ENCODE results near the gene RNASET2. TPM values are rescaled to one million over a fixed set of nuclear protein-coding genes. Genes with fewer than 3 reads are reported as not detected.
"Not testable (repeated sequence)": the region's sequence is repeated elsewhere in the genome, so short reads cannot be mapped to it uniquely, and the experiment has no call there.

RNASET2 gene
- total and polyA plus RNA-seq, 2 donors from 2014 or later: 50.7 to 69.0 TPM

DNA sequence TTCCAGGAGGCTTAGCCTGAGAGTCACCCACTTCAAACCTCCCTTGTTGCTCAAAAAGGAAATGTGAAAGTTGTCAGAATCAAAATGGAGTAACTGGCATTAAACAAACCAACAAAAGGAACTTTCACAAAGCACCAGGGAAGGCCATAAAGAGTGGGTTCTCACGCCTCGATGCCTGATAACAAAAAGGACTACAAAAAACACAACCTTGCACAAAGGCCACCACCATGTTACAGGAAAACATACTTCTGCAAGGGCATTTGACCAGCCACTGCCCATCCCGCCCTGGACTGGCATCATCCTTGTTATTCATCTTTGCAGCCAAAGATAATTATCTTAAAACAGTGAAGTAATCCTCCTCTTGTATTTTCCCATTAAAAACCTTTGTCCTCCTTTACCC lies 34.8 kb downstream of the RNASET2 start:
- Histone ChIP-seq H3K4me1 (ENCODE audit: control insufficient read depth in 2 of 3, insufficient read depth in 2 of 3, low read depth in 1 of 3, low read length in 3 of 3) (no peaks in the 10 kb centered on the region), H3K9ac (ENCODE audit: low read length in 3 of 3) (no peak overlapping the region), H3K27ac (ENCODE audit: low read depth in 2 of 2, low read length in 2 of 2) (no peak overlapping the region), H3K4me3 (ENCODE audit: low read length in 3 of 3) (no peak overlapping the region), H3K36me3 (ENCODE audit: control insufficient read depth in 2 of 3, insufficient read depth in 3 of 3, low read length in 3 of 3) (no peaks in the 10 kb centered on the region), H3K27me3 (ENCODE audit: control insufficient read depth, insufficient read depth, low read length) (no peaks in the 10 kb centered on the region), H3K9me3 (ENCODE audit: control insufficient read depth in 2 of 3, insufficient read depth in 1 of 3, low read length in 3 of 3) (peaks cover 2 to 3% (median 2%) of the 10 kb centered on the region in 3 donors)
- DNase-seq (no peak), FAIRE-seq (no peak)
- intact Hi-C loops (cut with DNase I): no loop called here
- TF ChIP-seq, protein P1, sequence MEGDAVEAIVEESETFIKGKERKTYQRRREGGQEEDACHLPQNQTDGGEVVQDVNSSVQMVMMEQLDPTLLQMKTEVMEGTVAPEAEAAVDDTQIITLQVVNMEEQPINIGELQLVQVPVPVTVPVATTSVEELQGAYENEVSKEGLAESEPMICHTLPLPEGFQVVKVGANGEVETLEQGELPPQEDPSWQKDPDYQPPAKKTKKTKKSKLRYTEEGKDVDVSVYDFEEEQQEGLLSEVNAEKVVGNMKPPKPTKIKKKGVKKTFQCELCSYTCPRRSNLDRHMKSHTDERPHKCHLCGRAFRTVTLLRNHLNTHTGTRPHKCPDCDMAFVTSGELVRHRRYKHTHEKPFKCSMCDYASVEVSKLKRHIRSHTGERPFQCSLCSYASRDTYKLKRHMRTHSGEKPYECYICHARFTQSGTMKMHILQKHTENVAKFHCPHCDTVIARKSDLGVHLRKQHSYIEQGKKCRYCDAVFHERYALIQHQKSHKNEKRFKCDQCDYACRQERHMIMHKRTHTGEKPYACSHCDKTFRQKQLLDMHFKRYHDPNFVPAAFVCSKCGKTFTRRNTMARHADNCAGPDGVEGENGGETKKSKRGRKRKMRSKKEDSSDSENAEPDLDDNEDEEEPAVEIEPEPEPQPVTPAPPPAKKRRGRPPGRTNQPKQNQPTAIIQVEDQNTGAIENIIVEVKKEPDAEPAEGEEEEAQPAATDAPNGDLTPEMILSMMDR (IDR thresholded peaks at IDR 0.05; ENCODE audit: borderline replicate concordance, extremely low read depth, insufficient read depth): no peak

DNA sequence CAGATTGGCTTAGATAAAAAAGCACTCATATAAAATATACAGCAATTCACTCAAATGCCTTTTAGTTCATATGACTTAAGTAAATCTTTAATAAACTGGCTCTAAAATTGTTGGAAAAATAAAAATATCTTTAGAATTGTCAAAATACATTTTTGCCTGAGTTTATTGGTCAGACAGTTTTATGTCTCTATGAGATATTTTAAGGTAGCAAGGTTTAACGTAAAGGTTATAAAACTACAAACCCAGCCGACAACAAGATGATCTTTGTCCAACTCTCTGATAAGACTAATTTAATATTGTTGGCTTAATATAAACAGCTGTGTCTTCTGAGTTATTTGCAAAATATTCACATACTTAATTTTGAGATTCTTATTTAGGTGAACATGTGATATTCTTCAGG lies 39.5 kb downstream of the RNASET2 start:
- no peak for FAIRE-seq
- TF ChIP-seq, protein P1 (IDR thresholded peaks at IDR 0.05; ENCODE audit: borderline replicate concordance, extremely low read depth, insufficient read depth): no peak
- intact Hi-C loops (cut with DNase I): no loop called here

DNA sequence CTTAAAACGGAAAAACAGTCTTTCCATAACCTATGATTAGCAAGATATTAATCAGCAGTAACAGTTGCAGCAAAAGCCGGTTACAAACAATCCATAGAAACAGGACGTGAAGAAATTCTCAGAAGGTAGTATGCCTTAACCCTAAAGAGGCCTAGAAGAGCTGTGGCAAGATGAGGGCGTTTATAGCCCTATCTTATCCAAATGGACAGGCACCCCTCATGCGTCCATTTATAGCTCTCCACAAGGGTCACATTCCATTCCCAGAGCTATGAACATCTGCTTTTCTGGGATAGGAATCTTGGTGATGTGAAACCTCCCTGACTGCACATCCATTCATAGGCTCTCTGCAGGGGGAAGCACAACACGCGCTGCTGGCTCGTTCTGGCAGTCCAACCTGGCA lies 40.9 kb downstream of the RNASET2 start:
- DNase-seq; H3K4me3 ChIP-seq (ENCODE audit: low read length in 3 of 3): not testable (repeated sequence)

More for the DNA sequence above, 39.5 kb downstream of the RNASET2 start:
- H3K4me3 ChIP-seq (ENCODE audit: low read length in 3 of 3): no peak overlapping the region
- H3K9me3 ChIP-seq (ENCODE audit: control insufficient read depth in 2 of 3, insufficient read depth in 1 of 3, low read length in 3 of 3): peaks cover 2 to 3% (median 2%) of the 10 kb centered on the region in 3 donors
- no peaks in the 10 kb centered on the region for H3K4me1 ChIP-seq (ENCODE audit: control insufficient read depth in 2 of 3, insufficient read depth in 2 of 3, low read depth in 1 of 3, low read length in 3 of 3)
- H3K27ac ChIP-seq (ENCODE audit: low read depth in 2 of 2, low read length in 2 of 2): no peak overlapping the region
- no peaks in the 10 kb centered on the region for H3K36me3 ChIP-seq (ENCODE audit: control insufficient read depth in 2 of 3, insufficient read depth in 3 of 3, low read length in 3 of 3)
- no peaks in the 10 kb centered on the region for H3K27me3 ChIP-seq (ENCODE audit: control insufficient read depth, insufficient read depth, low read length)
- no peak overlapping the region for H3K9ac ChIP-seq (ENCODE audit: low read length in 3 of 3)
- no peak for DNase-seq

DNA sequence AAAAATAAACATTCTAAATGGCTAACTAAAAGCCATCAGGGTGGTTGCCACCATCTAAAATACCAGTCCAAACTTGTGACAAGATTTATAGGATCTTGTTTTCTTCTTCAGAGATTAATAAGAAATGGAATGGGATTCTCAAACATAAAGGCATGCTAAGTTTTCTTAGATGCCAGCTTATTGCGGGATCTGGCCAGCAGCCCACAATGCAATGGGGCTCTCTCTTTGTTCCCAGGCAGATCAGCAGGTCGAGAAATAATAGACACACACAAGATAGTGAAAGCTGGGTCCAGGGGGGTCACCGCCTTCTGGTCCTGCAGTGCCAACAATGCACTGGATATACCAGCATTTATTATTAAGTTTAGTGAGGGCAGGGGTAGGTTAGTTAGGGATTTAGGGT lies 41.4 kb downstream of the RNASET2 start:
- H3K9ac ChIP-seq (ENCODE audit: low read length in 3 of 3); DNase-seq; H3K4me1 ChIP-seq (ENCODE audit: control insufficient read depth in 2 of 3, insufficient read depth in 2 of 3, low read depth in 1 of 3, low read length in 3 of 3); FAIRE-seq; H3K9me3 ChIP-seq (ENCODE audit: control insufficient read depth in 2 of 3, insufficient read depth in 1 of 3, low read length in 3 of 3); H3K27me3 ChIP-seq (ENCODE audit: control insufficient read depth, insufficient read depth, low read length); H3K27ac ChIP-seq (ENCODE audit: low read depth in 2 of 2, low read length in 2 of 2); H3K36me3 ChIP-seq (ENCODE audit: control insufficient read depth in 2 of 3, insufficient read depth in 3 of 3, low read length in 3 of 3); H3K4me3 ChIP-seq (ENCODE audit: low read length in 3 of 3); intact Hi-C loops (cut with DNase I): not testable (repeated sequence)

More for the DNA sequence above, 40.9 kb downstream of the RNASET2 start:
- H3K27ac ChIP-seq (ENCODE audit: low read depth in 2 of 2, low read length in 2 of 2); H3K36me3 ChIP-seq (ENCODE audit: control insufficient read depth in 2 of 3, insufficient read depth in 3 of 3, low read length in 3 of 3); H3K4me1 ChIP-seq (ENCODE audit: control insufficient read depth in 2 of 3, insufficient read depth in 2 of 3, low read depth in 1 of 3, low read length in 3 of 3); H3K9me3 ChIP-seq (ENCODE audit: control insufficient read depth in 2 of 3, insufficient read depth in 1 of 3, low read length in 3 of 3); FAIRE-seq; H3K9ac ChIP-seq (ENCODE audit: low read length in 3 of 3); intact Hi-C loops (cut with DNase I); H3K27me3 ChIP-seq (ENCODE audit: control insufficient read depth, insufficient read depth, low read length): not testable (repeated sequence)

Data from kidney (tissue), 14 donors.